GM12873 (cell line): ENCODE results near the gene CAPN9.

Source experiments
- CTCF ChIP-seq: IDR thresholded peaks from 2 replicates; pipeline ENCODE4 v1.5.1; 2012; ENCODE audit warnings: low read depth, mild to moderate bottlenecking, moderate library complexity, low read length, control low read depth; ENCODE audit not compliant: insufficient read depth; ENCODE audit errors: missing control alignments

Gene CAPN9

DNA sequence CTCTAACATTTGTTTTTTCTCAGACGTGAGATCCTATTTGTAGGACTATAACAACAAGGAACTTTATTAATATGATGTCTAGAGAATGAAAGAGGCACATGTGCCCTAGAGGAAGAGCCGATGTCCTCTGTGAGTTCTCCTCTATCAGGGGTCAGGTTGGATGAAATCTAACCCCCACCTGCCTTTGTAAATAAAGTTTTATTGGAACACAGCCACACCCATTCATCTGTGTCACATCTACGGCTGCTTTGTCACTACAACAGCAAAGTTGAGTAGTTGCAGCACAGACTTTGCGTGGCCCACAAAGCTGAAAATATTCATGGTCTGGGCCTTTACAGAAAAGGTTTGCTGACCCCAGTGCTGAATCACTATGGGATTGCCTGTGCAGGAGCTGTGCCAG, 571 bp upstream of the CAPN9 start:
- no peak for TF ChIP-seq CTCF

GRCh38 chr1:230747890-230748800, 957 bp downstream of the CAPN9 start:
- TF ChIP-seq CTCF = no peak

- no peak for TF ChIP-seq CTCF
These were observed 2.0 kb downstream of the CAPN9 start for GRCh38 chr1:230749150-230749549.

DNA sequence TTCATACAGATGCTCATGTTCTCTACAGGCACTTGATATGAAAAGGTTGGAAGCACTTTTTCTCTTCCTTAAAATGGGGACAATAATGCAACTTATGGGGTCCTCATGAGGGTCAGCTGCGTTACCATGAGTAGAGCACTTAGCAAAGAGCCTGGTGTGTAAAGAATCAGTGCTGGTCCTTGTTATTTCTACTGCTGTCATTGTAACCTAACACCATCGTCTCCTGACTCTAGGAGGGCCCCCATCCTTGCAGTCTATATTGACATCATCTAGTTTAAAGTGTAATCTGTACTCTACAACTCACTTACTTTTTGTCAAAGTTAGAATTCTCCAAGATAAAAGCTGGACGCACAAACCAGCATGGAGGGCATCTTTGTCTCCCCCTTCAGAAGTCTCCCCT, 2.4 kb downstream of the CAPN9 start:
- no peak for TF ChIP-seq CTCF

DNA sequence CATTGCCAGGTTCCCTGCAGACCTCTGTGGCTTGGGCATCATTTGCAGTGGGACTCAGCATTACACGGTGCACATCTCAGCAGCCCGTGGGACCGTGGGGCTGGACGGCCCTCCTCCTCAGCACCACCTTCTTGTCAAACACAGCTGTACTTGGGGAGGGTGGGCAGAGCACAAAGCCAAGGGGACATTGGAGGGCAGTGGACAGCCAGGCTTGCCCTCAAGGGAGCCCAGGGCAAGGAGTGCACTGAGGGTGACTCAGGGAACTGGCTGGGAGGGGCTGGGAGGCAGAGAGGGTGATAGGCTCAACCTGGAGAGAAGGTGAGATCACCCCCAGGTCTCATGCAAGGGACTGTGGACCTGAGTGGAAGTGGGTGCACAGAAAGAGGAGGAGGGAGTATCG, 3.4 kb downstream of the CAPN9 start:
- no peak for TF ChIP-seq CTCF

GRCh38 chr1:230750986-230751625, 3.9 kb downstream of the CAPN9 start:
- TF ChIP-seq CTCF = no peak

GRCh38 chr1:230752407-230752806, 5.2 kb downstream of the CAPN9 start:
- no peak for TF ChIP-seq CTCF
